Hindlimb muscle (tissue), 1 donor: ENCODE measurements around the gene ASH1L. TPM values are rescaled to one million over a fixed set of nuclear protein-coding genes. Genes with fewer than 3 reads are reported as not detected.
"Not testable (repeated sequence)": the region's sequence is repeated elsewhere in the genome, so short reads cannot be mapped to it uniquely, and the experiment has no call there.

Experiments
- DNase-seq: peaks from one replicate; pipeline ENCODE4 v3.0.0-alpha.2; 2013
- polyA plus RNA-seq: library from polyadenylated mRNA; unstranded; fragments of 120-200 nt; gene quantifications from one replicate; pipeline ENCODE4 v1.2.1, GENCODE V29; 2013; ENCODE audit not compliant: insufficient read length

ASH1L gene
- polyA plus RNA-seq, 1 donor = 27.4 TPM

GRCh38 chr1:155300553-155301329 lies 261.9 kb downstream of the ASH1L start:
- DNase-seq = no peak

DNA sequence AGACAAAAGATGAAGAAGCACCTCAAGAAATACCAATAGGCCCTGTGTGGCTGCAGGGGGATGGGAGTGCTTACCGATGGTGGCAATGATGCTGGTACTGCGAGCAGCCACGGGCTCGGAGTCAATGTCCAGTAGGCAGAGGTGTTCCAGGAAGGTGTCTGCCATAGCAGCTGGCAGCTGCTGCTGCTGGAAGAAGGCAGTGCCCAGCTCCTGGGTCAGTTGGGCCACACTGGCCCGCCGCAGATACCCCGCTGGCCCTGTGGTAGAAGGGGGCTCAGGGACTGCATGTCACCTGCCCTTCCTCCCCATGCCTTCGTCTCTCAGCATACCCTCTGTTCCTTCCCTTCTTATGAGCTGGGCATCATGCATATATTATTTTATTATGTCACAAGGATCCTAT lies 262.6 kb downstream of the ASH1L start:
- DNase-seq = no peak

- DNase-seq = no peak
These were observed 265.2 kb downstream of the ASH1L start for GRCh38 chr1:155297384-155297783.

GRCh38 chr1:155296661-155297060 lies 265.9 kb downstream of the ASH1L start:
- DNase-seq = no peak

DNA sequence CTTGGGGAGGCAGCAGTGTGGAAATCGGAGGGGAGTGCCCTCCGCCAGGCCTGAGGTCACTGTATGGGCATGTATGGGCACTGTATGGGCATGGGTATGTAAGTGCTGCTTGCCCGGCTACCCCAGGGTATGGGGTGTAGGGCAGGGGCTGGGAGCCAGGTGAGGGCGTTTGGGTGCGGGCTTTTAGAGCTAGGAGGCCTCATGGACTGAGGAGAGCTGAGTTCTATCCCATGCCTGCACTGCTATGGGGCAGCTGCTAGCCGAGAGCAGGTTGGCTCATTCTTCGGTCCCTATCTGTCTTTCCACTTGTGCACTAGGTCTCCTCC lies 266.7 kb downstream of the ASH1L start:
- DNase-seq = no peak

DNA sequence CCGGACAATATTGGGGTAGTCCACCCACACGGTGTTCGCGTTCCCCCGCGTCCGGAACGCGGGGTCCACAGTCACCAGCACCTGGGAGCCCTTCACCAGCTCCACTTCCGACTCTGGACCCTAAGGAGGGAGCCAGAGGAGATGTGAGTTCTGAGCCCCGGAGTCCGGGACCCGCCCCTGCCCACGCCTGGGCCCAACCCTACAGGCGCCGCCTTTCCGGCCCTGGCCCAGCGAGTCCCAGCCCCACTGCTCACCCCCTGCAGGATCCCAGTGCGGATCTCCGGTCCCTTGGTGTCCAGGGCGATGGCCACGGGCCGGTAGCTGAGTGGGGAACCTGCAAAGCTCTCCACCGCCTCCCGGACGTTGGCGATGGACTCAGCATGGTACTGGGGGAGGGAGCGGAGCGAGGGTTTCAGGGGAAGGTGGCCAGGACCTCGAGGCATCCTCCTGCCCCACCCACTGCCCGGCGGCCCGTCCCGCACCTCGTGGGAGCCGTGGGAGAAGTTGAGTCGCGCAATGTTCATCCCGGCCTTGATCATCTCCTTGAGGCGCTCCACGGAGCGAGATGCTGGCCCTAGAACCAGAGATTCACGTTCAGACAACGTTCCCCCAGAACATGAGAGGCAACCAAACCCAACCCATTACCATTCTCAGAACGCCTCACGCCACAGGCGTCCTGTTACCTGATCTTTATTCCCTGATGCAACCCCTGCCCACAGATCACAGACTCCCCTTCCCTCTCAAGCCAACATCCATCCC lies 267.2 kb downstream of the ASH1L start:
- DNase-seq = no peak

DNA sequence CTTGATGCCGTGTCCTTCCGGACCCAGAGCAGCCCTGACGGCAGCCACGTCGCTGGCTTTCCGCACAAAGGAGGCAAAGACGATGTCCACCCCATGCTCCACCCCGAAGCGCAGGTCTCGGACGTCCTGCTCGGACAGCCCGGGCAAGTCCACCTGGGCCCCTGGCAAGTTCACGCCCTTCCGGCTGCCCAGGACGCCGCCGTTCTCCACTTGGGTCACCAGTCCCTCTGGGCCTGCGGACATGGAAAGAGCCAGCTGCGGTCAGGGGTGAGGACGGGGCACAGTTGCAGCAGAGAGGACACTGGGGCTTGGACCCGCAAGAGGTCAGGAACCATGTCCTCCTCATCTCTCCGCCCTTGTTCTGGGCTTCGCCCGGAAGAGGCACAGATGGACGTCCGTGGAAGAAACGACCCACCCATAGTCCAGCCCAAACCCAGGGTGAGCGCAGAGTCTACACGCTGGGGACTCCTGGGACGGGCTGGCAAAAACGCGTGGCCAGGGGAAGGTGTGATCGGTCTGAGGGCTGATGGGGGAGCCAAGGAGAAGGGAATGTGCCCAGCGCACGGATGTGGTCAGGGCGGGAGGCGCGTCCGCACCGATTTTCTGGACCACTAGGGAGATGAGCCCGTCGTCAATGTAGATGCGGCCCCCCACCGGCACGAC lies 268.0 kb downstream of the ASH1L start:
- DNase-seq = no peak

DNA sequence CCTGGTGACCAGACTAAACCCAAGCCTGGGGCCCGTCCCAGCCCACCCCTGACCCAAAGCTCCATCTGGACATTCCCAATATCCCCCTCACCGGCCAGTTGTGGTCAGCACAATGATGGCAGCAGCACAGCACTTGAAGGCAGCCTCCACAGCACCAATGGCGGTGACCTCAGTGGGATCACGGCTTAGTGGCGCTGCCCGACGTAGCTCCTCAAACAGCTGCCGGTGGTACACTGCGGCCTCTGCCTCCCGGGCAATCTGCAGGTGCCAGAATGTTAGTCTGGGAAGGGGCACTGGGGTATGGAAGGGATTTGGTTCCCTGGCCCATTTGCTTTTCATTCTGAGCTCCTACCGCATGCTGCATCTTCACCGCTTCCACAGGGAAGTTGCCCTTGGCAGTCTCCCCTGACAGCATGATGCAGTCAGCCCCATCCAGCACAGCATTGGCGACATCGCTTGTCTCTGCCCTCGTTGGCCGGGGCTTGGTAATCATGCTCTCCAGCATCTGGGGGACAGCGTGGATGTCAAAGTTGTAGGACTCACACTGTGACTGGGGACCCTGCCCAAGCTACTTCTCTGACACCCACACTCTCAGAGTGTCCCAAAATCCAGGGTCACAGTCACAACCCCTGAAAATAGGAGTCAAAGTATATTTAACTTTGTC lies 269.4 kb downstream of the ASH1L start:
- DNase-seq = no peak

- not testable (repeated sequence) for DNase-seq
These were observed 271.6 kb downstream of the ASH1L start for GRCh38 chr1:155291006-155291405.

GRCh38 chr1:155287987-155288543 lies 274.5 kb downstream of the ASH1L start:
- no peak for DNase-seq

- DNase-seq = no peak
These were observed 276.1 kb downstream of the ASH1L start for GRCh38 chr1:155286544-155286943.

DNA sequence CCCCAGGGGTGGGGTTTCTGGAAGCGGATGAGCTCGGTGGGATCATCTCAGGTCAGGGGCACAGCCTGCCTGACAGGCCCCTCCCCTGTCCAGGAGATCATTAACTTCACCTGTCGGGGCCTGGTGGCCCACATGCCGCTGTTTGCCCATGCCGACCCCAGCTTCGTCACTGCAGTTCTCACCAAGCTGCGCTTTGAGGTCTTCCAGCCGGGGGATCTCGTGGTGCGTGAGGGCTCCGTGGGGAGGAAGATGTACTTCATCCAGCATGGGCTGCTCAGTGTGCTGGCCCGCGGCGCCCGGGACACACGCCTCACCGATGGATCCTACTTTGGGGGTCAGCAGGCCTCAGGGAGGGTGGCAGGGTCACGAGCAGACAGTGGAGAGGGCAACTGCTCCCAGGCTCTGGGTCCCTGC lies 277.0 kb downstream of the ASH1L start:
- no peak for DNase-seq

Other genes starting within 250 kb of the ASH1L start
- 28.0 TPM for gene RUSC1, start 241.9 kb downstream of the ASH1L start, polyA plus RNA-seq
- 34.6 TPM for gene MSTO1, start 47.4 kb upstream of the ASH1L start, polyA plus RNA-seq
- gene YY1AP1, start 126.0 kb upstream of the ASH1L start, polyA plus RNA-seq = 56.5 TPM
- gene DAP3, start 126.3 kb upstream of the ASH1L start, polyA plus RNA-seq = 136 TPM